Measurements from ENCODE around the gene SCNN1G.
A peak's percentile ranks its signal among the peaks of the same experiment; 100 is the strongest.

The SCNN1G gene

DNA sequence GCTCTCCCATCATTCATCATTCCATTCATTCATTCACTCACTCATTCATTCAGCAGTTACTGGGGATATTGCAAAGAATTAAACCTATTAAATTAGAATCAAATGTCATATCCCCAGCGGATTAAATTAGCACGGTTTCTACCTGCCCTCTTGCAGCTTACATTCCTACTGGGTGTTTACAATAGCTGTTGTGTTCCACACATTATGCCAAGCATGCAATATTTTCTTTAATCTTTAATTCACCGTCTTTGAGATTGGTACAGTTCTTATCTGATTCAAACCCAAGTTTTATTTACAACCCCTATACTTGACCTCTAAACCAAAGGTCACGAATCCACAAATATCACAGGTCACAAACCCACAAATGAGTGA, 32.6 kb upstream of the SCNN1G start:
- no peak for ATAC-seq
- TF ChIP-seq ZNF565 (CRISPR knock-in tag; conservative IDR thresholded peaks at IDR 0.05; ENCODE audit: low read depth) (no peak), PPARA (CRISPR knock-in tag; IDR thresholded peaks at IDR 0.05; ENCODE audit: borderline replicate concordance) (no peak), OSR1 (CRISPR knock-in tag; IDR thresholded peaks at IDR 0.05) (no peak), ZC3H10 (CRISPR knock-in tag; IDR thresholded peaks at IDR 0.05) (no peak), ESRRG (CRISPR knock-in tag; IDR thresholded peaks at IDR 0.05) (no peak), RARB (CRISPR knock-in tag; IDR thresholded peaks at IDR 0.05) (no peak), BACH2 (CRISPR knock-in tag; IDR thresholded peaks at IDR 0.05; ENCODE audit: borderline replicate concordance) (no peak), SNAI2 (CRISPR knock-in tag; IDR thresholded peaks at IDR 0.05) (no peak)
- TF ChIP-seq, protein P1, sequence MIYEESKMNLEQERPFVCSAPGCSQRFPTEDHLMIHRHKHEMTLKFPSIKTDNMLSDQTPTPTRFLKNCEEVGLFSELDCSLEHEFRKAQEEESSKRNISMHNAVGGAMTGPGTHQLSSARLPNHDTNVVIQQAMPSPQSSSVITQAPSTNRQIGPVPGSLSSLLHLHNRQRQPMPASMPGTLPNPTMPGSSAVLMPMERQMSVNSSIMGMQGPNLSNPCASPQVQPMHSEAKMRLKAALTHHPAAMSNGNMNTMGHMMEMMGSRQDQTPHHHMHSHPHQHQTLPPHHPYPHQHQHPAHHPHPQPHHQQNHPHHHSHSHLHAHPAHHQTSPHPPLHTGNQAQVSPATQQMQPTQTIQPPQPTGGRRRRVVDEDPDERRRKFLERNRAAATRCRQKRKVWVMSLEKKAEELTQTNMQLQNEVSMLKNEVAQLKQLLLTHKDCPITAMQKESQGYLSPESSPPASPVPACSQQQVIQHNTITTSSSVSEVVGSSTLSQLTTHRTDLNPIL (CRISPR knock-in tag; IDR thresholded peaks at IDR 0.05; ENCODE audit: low read depth), result no peak

DNA sequence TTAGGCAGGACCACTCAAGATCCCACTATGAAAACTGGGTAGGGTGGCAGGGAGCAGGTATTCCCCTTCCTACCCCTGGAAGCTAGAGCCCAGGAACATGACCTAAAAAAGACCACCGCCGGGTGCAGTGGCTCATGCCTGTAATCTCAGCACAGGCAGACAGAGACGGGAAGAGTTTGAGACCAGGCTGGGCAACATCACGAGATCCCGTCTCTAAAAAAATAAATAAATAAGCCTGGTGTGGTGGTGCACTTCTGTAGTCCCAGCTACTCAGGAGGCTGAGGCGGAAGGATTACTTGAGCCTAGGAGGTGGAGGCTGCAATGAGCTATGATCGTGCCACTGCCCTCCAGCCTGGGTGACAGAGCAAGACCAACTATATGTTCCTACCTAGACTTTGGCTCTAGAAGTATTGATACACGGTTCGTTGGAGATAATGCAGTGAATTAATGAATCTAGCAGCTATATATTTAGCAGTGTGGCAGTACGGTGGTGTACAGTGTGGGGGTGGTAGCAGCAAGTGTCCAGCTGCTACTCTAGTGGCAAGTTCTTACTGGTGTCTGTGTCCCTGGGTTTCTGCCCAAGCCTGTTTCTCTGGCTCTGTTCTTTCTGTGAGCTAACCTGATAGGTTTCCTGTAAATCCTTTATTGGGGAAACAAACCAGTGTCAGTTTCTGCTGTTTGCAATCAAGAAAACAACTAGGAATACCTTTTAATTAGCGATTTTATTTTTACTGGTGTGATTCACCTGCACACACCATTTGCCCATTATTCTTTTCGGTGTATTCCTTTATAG, 30.0 kb upstream of the SCNN1G start:
- no peak for ATAC-seq
- TF ChIP-seq ZNF70 (CRISPR knock-in tag; IDR thresholded peaks at IDR 0.05) (no peak), ZFP3 (CRISPR knock-in tag; IDR thresholded peaks at IDR 0.05) (no peak), SNAI2 (CRISPR knock-in tag; IDR thresholded peaks at IDR 0.05) (no peak), ESRRG (CRISPR knock-in tag; IDR thresholded peaks at IDR 0.05) (no peak), ZFP30 (CRISPR knock-in tag; IDR thresholded peaks at IDR 0.05) (no peak)

DNA sequence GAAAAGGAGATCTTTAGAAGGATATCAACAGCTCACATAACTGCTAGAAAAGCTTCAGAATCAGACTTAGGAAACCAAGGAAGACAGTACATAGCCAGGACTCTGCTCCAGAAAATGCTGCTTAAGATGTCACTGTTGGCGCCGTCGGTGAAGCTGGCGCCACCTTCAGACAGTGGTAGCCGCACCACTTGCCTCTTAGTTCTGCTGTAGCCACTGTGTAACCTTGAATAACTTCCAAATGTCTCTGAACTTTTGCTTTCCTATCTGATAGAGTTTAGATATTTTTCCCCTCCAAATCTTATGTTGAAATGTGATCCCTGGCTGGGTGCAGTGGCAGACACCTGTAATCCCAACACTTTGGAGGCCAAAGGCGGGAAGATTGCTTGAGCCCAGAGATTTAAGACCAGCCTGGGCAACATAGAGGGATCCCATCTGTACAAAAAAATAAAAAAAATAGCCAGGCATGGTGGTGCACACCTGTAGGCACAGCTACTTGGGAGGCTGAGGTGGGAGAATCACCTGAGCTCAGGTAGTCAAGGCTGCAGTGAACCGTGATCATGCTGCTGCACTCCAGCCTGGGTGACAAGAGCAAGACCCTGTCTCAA, 27.0 kb upstream of the SCNN1G start:
- TF ChIP-seq, protein P2, sequence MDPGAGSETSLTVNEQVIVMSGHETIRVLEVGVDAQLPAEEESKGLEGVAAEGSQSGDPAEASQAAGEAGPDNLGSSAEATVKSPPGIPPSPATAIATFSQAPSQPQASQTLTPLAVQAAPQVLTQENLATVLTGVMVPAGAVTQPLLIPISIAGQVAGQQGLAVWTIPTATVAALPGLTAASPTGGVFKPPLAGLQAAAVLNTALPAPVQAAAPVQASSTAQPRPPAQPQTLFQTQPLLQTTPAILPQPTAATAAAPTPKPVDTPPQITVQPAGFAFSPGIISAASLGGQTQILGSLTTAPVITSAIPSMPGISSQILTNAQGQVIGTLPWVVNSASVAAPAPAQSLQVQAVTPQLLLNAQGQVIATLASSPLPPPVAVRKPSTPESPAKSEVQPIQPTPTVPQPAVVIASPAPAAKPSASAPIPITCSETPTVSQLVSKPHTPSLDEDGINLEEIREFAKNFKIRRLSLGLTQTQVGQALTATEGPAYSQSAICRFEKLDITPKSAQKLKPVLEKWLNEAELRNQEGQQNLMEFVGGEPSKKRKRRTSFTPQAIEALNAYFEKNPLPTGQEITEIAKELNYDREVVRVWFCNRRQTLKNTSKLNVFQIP (CRISPR knock-in tag; IDR thresholded peaks at IDR 0.05; ENCODE audit: borderline replicate concordance, low read depth), result no peak
- TF ChIP-seq, protein P3, sequence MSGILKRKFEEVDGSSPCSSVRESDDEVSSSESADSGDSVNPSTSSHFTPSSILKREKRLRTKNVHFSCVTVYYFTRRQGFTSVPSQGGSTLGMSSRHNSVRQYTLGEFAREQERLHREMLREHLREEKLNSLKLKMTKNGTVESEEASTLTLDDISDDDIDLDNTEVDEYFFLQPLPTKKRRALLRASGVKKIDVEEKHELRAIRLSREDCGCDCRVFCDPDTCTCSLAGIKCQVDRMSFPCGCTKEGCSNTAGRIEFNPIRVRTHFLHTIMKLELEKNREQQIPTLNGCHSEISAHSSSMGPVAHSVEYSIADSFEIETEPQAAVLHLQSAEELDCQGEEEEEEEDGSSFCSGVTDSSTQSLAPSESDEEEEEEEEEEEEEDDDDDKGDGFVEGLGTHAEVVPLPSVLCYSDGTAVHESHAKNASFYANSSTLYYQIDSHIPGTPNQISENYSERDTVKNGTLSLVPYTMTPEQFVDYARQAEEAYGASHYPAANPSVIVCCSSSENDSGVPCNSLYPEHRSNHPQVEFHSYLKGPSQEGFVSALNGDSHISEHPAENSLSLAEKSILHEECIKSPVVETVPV (CRISPR knock-in tag; IDR thresholded peaks at IDR 0.05), result no peak
- TF ChIP-seq ZNF565 (CRISPR knock-in tag; conservative IDR thresholded peaks at IDR 0.05; ENCODE audit: low read depth), result no peak
- no peak for TF ChIP-seq GLIS3 (CRISPR knock-in tag; IDR thresholded peaks at IDR 0.05)
- no peak for TF ChIP-seq BACH2 (CRISPR knock-in tag; IDR thresholded peaks at IDR 0.05; ENCODE audit: borderline replicate concordance)
- no peak for TF ChIP-seq ZFP30 (CRISPR knock-in tag; IDR thresholded peaks at IDR 0.05)
- no peak for TF ChIP-seq PPARA (CRISPR knock-in tag; IDR thresholded peaks at IDR 0.05; ENCODE audit: borderline replicate concordance)
- TF ChIP-seq TCF4 (CRISPR knock-in tag; IDR thresholded peaks at IDR 0.05; ENCODE audit: borderline replicate concordance), result no peak
- no peak for TF ChIP-seq OSR1 (CRISPR knock-in tag; IDR thresholded peaks at IDR 0.05)
- ATAC-seq, result peak; percentile 74

DNA sequence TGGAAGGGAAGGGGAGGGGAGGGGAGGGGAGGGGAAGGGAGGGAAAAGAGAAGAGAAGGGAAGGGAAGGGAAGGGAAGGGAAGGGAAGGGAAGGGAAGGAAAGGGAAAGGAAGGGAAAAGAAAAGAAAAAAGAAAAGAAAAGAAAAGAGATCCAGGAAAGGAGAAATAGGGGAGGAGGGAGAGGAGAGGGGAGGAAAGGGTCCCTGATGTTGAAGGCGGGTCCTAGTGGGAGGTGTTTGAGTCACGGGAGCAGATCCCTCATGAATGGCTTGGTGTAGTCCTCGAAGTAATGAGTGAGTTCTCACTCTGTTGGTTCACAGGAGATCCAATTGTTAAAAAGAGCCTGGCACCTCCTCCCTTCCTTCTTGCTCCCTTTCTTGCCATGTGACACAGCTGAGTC, 26.4 kb upstream of the SCNN1G start:
- no peak for ATAC-seq
- TF ChIP-seq ZNF565 (CRISPR knock-in tag; conservative IDR thresholded peaks at IDR 0.05; ENCODE audit: low read depth), result no peak
- TF ChIP-seq, protein P1 (CRISPR knock-in tag; IDR thresholded peaks at IDR 0.05; ENCODE audit: low read depth), result no peak
- no peak for TF ChIP-seq ZFP3 (CRISPR knock-in tag; IDR thresholded peaks at IDR 0.05)
- no peak for TF ChIP-seq OSR1 (CRISPR knock-in tag; IDR thresholded peaks at IDR 0.05)
- no peak for TF ChIP-seq PPARA (CRISPR knock-in tag; IDR thresholded peaks at IDR 0.05; ENCODE audit: borderline replicate concordance)
- TF ChIP-seq ZFP30 (CRISPR knock-in tag; IDR thresholded peaks at IDR 0.05), result no peak
- TF ChIP-seq BACH2 (CRISPR knock-in tag; IDR thresholded peaks at IDR 0.05; ENCODE audit: borderline replicate concordance), result no peak
- TF ChIP-seq, protein P4, sequence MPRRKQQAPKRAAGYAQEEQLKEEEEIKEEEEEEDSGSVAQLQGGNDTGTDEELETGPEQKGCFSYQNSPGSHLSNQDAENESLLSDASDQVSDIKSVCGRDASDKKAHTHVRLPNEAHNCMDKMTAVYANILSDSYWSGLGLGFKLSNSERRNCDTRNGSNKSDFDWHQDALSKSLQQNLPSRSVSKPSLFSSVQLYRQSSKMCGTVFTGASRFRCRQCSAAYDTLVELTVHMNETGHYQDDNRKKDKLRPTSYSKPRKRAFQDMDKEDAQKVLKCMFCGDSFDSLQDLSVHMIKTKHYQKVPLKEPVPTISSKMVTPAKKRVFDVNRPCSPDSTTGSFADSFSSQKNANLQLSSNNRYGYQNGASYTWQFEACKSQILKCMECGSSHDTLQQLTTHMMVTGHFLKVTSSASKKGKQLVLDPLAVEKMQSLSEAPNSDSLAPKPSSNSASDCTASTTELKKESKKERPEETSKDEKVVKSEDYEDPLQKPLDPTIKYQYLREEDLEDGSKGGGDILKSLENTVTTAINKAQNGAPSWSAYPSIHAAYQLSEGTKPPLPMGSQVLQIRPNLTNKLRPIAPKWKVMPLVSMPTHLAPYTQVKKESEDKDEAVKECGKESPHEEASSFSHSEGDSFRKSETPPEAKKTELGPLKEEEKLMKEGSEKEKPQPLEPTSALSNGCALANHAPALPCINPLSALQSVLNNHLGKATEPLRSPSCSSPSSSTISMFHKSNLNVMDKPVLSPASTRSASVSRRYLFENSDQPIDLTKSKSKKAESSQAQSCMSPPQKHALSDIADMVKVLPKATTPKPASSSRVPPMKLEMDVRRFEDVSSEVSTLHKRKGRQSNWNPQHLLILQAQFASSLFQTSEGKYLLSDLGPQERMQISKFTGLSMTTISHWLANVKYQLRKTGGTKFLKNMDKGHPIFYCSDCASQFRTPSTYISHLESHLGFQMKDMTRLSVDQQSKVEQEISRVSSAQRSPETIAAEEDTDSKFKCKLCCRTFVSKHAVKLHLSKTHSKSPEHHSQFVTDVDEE (CRISPR knock-in tag; IDR thresholded peaks at IDR 0.05), result no peak
- no peak for TF ChIP-seq SNAI2 (CRISPR knock-in tag; IDR thresholded peaks at IDR 0.05)
